Retinal pigment epithelial cell (primary cell): ENCODE measurements around the gene PCNP.
"Not testable (repeated sequence)": the region's sequence is repeated elsewhere in the genome, so short reads cannot be mapped to it uniquely, and the experiment has no call there.

ENCODE experiments used
- DNase-seq: peaks from one replicate; pipeline ENCODE4 v3.0.0-alpha.2; 2010; ENCODE audit warnings: low read depth
- H3K4me3 ChIP-seq: 2 replicates; pipeline ENCODE4 v1.5.1; 2011; ENCODE audit warnings: mild to moderate bottlenecking, low read length, control low read depth, moderate library complexity
- TF ChIP-seq, protein P1 (sequence below): conservative IDR thresholded peaks from 2 replicates; pipeline ENCODE4 v1.5.1; 2011; ENCODE audit warnings: low read depth, low read length, control low read depth, inconsistent platforms

The PCNP gene

DNA sequence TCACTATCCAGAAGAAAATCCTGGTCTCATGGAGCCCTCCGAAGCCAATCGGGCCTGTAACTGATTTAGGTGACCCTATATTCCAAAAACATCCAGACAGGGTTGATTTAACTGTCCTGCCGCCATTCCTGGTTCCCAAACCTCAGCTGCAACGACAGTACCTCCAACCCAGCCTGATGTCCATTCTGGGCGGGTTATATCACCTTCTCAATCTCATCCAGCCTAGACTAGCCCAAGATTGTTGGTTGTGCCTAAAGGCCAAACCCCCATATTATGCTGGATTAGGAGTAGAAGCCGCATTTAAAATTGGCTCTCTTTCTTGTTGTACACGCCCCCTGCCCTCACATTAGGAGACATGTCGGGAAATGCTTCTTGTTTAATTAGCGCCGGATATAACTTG lies 66.3 kb downstream of the PCNP start:
- TF ChIP-seq, protein P1, sequence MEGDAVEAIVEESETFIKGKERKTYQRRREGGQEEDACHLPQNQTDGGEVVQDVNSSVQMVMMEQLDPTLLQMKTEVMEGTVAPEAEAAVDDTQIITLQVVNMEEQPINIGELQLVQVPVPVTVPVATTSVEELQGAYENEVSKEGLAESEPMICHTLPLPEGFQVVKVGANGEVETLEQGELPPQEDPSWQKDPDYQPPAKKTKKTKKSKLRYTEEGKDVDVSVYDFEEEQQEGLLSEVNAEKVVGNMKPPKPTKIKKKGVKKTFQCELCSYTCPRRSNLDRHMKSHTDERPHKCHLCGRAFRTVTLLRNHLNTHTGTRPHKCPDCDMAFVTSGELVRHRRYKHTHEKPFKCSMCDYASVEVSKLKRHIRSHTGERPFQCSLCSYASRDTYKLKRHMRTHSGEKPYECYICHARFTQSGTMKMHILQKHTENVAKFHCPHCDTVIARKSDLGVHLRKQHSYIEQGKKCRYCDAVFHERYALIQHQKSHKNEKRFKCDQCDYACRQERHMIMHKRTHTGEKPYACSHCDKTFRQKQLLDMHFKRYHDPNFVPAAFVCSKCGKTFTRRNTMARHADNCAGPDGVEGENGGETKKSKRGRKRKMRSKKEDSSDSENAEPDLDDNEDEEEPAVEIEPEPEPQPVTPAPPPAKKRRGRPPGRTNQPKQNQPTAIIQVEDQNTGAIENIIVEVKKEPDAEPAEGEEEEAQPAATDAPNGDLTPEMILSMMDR = no peak
- H3K4me3 ChIP-seq = no peak overlapping the region
- no peak for DNase-seq

DNA sequence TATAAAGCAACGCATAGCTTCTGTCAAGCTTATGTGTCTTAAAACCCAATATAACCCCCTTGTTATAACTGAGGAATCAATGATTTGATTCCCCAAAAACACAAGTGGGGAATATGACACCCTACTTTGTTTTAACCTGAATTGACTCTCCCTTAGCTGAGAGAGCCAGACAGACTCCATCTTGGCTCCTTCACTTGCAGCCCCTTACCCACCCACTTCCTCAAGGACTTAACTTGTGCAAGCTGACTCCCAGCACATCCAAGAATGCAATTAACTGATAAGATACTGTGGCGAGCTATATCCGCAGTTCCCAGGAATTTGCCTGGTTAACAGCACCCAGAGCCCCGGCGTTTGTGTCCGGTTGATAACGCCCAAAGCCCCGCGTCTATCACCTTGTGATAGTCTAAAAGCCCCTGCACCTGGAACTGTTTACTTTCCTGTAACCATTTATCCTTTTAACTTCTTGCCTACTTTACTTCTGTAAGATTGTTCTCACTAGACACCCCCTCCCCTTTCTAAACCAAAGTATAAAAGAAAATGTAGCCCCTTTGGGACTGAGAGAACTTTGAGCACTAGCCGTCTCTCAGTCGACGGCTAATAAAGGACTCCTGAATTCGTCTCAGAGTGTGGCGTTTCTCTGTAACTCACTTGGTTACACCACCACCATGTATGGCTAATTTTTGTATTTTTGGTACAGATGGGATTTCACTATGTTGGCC lies 67.6 kb downstream of the PCNP start:
- not testable (repeated sequence) for DNase-seq, H3K4me3 ChIP-seq

DNA sequence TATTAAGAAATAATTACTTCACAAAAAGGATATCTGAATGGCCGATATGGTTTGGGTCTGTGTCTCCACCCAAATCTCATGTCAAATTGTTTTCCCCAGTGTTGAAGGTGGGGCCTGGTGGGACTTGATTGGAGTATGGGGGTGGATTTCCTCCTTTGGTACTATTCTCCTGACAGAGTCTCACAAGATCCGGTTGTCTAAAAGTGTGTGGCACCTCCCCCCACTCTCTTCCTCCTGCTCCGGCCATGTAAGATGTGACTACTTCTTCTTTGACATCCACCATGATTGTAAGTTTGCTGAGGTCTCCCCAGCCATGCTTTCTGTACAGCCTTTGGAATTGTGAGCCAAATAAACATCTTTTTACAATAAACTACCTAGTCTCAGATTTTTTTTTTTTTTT lies 68.5 kb downstream of the PCNP start:
- no peak for DNase-seq
- TF ChIP-seq, protein P1 = no peak
- H3K4me3 ChIP-seq = no peak overlapping the region

DNA sequence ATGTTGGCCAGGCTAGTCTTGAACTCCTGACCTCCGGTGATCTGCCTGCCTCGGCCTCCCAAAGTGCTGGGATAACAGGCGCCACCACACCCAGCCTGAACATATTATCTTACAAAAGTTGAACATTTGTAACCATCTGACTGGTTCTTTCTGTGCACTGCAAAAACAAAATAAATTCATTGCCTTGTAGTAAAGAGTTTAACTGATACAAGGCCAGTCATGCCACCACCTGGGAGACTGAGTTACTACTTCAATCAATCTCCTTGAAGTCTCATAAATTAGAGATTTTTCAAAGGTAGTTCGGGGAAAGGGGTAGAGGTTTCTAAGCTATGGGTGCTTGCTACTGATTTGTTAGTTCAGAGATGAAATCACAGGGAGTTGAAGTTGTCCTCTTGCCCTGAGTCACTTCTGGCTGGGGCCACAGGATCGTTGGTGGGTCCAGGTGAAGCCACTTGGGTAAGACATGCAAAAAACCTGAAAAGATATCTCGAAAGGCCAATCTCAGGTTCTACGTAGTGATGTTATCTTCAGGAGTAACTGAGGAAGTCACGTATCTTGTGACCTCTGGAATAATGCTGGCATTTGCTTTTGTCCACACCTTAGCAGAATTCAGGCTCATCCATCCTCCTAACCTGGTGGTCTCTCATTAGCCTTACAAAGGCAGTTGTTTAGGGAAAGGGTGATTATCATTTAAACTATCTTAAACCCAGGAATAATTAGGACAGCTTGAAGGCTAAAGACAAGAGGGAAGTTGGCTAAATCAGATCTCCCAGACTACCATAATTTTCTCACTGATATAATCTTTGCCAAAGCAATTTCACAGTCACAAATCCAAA lies 69.2 kb downstream of the PCNP start:
- TF ChIP-seq, protein P1 = no peak
- no peak overlapping the region for H3K4me3 ChIP-seq
- no peak for DNase-seq
